ENCODE data around the gene DIRAS1. TPM values are rescaled to one million over a fixed set of nuclear protein-coding genes. Genes with fewer than 3 reads are reported as not detected.

DIRAS1 gene
- total RNA-seq, 1 experiment from 2014 or later = 7.8 TPM

DNA sequence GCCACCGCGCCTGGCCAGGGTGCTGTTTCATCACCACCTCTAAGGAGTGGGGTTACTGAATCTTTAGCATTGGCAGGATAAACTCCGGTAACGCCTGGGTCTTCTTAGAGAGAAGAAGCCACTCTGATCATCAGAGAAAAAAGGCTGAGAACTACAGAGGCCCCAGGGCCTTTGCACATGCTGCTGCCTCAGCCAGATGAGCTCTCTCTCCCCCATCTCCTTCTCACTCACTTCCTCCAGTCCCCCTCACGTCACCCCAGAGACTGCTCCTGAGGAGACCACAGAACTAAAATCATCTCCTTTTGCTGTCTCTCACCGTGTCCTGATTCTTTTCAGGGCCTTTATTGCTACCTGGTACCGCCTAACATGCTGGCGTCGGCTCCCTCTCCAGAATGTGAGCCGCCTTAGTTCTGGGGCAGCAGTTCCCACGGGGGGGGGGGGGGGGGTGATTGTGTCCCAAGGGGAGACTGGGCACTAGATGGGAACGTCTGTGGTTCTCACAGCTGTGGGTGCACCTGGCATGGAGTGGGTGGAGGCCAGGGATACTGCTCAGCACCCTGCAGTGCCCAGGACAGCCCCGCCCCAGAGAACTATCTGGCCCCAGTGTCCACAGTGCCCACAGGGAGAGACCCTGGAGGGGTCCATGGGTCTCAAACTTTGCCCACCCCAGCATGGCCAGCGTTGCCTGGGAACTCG is 5.1 kb upstream of the DIRAS1 start:
- H3K4me3 Mint-ChIP-seq = no peak overlapping the region
- H3K9me3 Mint-ChIP-seq = no peaks in the 10 kb centered on the region

More for the DNA sequence above, 5.1 kb upstream of the DIRAS1 start:
- Histone ChIP-seq H4K20me1 (ENCODE audit: control insufficient read depth, insufficient read depth, insufficient read length) (peaks cover 3% of the 10 kb centered on the region), H2AK5ac (ENCODE audit: insufficient read length, low read length) (no peak overlapping the region), H3K14ac (ENCODE audit: insufficient read depth, low read length) (no peak overlapping the region; the same call in 1 of the 2 replicates), H3K27me3 (ENCODE audit: insufficient read depth, low read length) (no peaks in the 10 kb centered on the region), H3K79me1 (ENCODE audit: insufficient read depth, low read depth, low read length, poor library complexity, severe bottlenecking) (no peaks in the 10 kb centered on the region), H2BK120ac (ENCODE audit: low read depth, low read length, poor library complexity, severe bottlenecking) (no peak overlapping the region), H3K4me2 (ENCODE audit: insufficient read depth, insufficient read length, low read length) (no peak overlapping the region), H2BK5ac (ENCODE audit: insufficient read length, low read length) (no peak overlapping the region), H4K5ac (ENCODE audit: insufficient read length, low read depth, low read length) (no peak overlapping the region), H2BK12ac (ENCODE audit: insufficient read length, low read depth, low read length) (no peak overlapping the region), H2AFZ (ENCODE audit: low read length) (no peak overlapping the region), H3K4ac (ENCODE audit: low read depth, low read length) (no peak overlapping the region), H3K56ac (ENCODE audit: insufficient read length, low read depth, low read length) (no peak overlapping the region), H2BK15ac (ENCODE audit: low read depth, low read length) (no peak overlapping the region), H4K8ac (replicated peaks; ENCODE audit: insufficient read length, low read depth, low read length) (no peak overlapping the region), H4K91ac (ENCODE audit: insufficient read length, low read depth, low read length) (no peak overlapping the region), H3K4me1 (ENCODE audit: insufficient read depth, low read length) (no peaks in the 10 kb centered on the region; the same call in 1 of the 2 replicates), H3K27ac (ENCODE audit: insufficient read length, low read depth, low read length) (no peak overlapping the region), H3K23me2 (ENCODE audit: insufficient read length, low read depth, low read length, poor library complexity, severe bottlenecking) (no peaks in the 10 kb centered on the region), H3K9me3 (ENCODE audit: control insufficient read depth, low read depth, low read length) (no peaks in the 10 kb centered on the region), H3K9ac (ENCODE audit: extremely low read depth, insufficient read length, low read length) (no peak overlapping the region), H3K23ac (ENCODE audit: insufficient read length, low read depth, low read length) (no peak overlapping the region), H3T11ph (ENCODE audit: low read length) (no peak overlapping the region), H3K18ac (ENCODE audit: insufficient read length, low read depth, low read length) (no peak overlapping the region), H3K79me2 (ENCODE audit: insufficient read depth, low read length) (no peaks in the 10 kb centered on the region), H2BK20ac (ENCODE audit: low read depth, low read length, poor library complexity, severe bottlenecking) (no peak overlapping the region)
- Mint-ChIP-seq H3K4me1 (peaks cover 3 to 14% of the 10 kb centered on the region in 2 experiments), H3K27ac (no peak overlapping the region), H3K27me3 (ENCODE audit: low read depth) (peaks cover 54% of the 10 kb centered on the region), H3K36me3 (ENCODE audit: insufficient read depth in 1 of 3, low read depth in 3 of 3) (no peaks in the 10 kb centered on the region)
- TF ChIP-seq, protein P1, sequence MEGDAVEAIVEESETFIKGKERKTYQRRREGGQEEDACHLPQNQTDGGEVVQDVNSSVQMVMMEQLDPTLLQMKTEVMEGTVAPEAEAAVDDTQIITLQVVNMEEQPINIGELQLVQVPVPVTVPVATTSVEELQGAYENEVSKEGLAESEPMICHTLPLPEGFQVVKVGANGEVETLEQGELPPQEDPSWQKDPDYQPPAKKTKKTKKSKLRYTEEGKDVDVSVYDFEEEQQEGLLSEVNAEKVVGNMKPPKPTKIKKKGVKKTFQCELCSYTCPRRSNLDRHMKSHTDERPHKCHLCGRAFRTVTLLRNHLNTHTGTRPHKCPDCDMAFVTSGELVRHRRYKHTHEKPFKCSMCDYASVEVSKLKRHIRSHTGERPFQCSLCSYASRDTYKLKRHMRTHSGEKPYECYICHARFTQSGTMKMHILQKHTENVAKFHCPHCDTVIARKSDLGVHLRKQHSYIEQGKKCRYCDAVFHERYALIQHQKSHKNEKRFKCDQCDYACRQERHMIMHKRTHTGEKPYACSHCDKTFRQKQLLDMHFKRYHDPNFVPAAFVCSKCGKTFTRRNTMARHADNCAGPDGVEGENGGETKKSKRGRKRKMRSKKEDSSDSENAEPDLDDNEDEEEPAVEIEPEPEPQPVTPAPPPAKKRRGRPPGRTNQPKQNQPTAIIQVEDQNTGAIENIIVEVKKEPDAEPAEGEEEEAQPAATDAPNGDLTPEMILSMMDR (conservative IDR thresholded peaks at IDR 0.05) = no peak
- no CpG with 5 or more reads among the region's 15 CpGs for WGBS (ENCODE audit: extremely low coverage, insufficient read length, low lambda C conversion rate)
- no peak for DNase-seq

Data from H9 (cell line).